WI38 (cell line): Measurements from ENCODE around the gene EGFR.

Experiments
- H3K4me3 ChIP-seq: 2 replicates; pipeline ENCODE4 v1.5.1; 2011; ENCODE audit warnings: low read depth, mild to moderate bottlenecking, control low read depth, low read length
- CTCF ChIP-seq: IDR thresholded peaks from 2 replicates; pipeline ENCODE4 v1.5.1; 2012; ENCODE audit warnings: low read depth, mild to moderate bottlenecking, control low read depth, low read length

The EGFR gene

DNA sequence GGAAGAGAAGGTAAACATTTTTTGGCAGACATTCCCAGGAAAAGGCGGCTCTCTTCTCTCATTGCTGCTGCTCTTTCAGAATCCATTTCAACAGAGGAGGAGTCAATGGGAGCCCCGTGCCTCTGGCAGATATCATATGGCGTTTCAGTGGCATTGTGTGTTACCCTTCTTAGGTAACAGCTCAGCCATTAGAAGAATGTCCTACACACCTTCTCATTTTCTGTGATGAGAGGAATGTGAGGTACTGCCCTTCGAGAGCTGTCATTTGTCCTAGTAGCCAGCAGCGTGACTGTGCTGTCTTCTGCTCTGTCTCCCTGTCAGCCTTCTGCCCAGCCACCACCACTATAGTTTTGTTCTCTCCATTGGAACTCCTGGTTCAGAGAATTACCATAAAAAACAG lies 102.4 kb downstream of the EGFR start:
- no peak overlapping the region for H3K4me3 ChIP-seq

GRCh38 chr7:55122263-55122662 lies 103.4 kb downstream of the EGFR start:
- TF ChIP-seq CTCF: no peak
- H3K4me3 ChIP-seq: no peak overlapping the region

More for the DNA sequence above, 102.4 kb downstream of the EGFR start:
- TF ChIP-seq CTCF: no peak

DNA sequence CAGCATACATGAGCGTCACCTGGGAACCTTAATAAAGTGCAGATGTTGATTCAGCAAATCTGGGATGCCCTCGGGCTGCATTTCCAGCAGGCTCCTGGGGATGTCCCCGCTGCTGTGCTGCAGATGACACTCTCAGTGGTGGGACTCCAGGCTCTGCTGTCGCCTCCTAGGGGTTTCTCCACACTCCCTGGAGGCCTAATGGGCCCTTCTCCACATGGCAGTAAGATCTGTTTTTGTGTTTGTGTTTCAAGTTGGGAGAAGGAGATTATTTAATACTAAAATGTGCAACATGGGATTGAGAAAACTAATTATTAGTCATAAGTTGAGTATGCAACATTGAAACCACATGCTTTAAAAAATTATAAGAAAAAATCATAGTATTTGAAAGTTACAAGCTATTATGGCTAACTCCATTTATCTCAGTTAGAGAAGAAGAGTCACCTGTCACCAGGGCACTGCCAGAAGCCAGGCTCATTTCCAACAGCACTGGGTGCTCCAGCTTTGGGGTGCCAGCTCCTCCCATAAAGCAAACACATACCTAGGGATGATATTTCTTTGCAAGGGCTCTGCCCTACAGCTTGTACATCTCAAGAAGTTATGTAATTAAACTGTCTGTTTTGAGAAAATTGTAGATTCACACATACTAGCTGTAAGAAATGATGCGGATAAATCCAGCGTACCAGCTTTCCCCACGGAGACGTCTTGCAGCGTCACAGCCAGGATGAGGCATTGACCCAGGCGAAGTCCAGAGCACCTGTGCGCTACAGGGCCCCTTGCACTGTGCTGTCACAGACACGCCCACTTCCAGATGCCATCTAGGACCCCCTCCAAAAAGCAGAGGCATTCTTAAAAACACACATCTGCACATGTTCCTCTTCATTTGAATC lies 106.4 kb downstream of the EGFR start:
- TF ChIP-seq CTCF: no peak
- no peak overlapping the region for H3K4me3 ChIP-seq

- TF ChIP-seq CTCF: no peak
- H3K4me3 ChIP-seq: no peak overlapping the region
These were observed 108.3 kb downstream of the EGFR start for GRCh38 chr7:55127135-55127551.

- H3K4me3 ChIP-seq: no peak overlapping the region
- TF ChIP-seq CTCF: no peak
These were observed 108.8 kb downstream of the EGFR start for GRCh38 chr7:55127622-55128081.

DNA sequence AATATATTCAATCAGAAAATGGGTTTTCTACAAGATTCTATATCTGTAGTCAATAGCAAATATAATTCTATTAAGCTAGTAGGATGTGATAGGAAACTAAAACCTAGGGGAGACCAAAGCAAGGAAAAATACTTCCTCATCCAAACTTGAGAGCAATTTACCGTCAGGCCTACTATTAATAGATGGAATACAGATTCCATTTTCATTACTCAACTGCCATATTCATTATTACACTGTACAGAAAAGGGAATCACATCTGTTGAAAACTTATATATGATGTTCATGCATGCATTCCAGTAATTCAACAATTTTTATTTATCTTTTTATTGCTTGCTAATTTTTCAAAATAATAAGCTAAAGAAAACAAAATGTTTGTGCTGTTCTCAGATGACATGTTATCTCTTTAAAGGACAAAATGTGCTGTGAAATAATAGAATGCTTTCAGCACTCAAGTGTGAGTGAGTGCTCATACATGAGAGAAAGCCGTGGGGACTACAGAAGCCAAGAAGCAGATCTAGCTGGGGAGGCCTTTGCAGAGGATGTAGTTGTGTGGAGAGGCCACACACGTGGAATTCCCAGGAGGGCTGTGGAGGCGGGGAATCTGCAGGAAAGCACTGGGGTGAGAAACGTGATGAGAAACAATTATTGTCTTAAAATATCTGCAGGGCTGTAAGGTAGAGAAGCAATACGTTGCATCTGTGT lies 110.0 kb downstream of the EGFR start:
- no peak overlapping the region for H3K4me3 ChIP-seq
- TF ChIP-seq CTCF: no peak
